PFSK-1 (cell line): Measurements from ENCODE around the gene CLK2.

Experiments used
- FOXP2 ChIP-seq: optimal IDR thresholded peaks from 2 replicates; pipeline ENCODE3; 2011; ENCODE audit warnings: borderline replicate concordance, control low read depth, inconsistent platforms; ENCODE audit not compliant: insufficient read depth; ENCODE audit errors: extremely low read length, extremely low read depth
- POLR2AphosphoS5 ChIP-seq: IDR thresholded peaks from 2 replicates; pipeline ENCODE4 v1.6.1; 2012; ENCODE audit warnings: low read depth, mild to moderate bottlenecking, control low read depth, low read length, moderate library complexity
- REST ChIP-seq, 2 experiments: IDR thresholded peaks; 2 replicates each; pipeline versions ENCODE4 v1.6.1 to v1.8.0; 2011 to 2012; ENCODE audit warnings: low read depth in 2 of 2, low read length in 2 of 2, control low read depth in 1 of 2, inconsistent platforms in 1 of 2, mild to moderate bottlenecking in 1 of 2, moderate library complexity in 1 of 2; ENCODE audit not compliant: insufficient read depth in 1 of 2
- SIN3A ChIP-seq: IDR thresholded peaks from 2 replicates; pipeline ENCODE4 v1.6.1; 2012; ENCODE audit warnings: mild to moderate bottlenecking, low read length, moderate library complexity, borderline replicate concordance; ENCODE audit not compliant: insufficient read depth
- TAF1 ChIP-seq: IDR thresholded peaks from 2 replicates; pipeline ENCODE4 v1.6.1; 2012; ENCODE audit warnings: low read length, control low read depth, borderline replicate concordance; ENCODE audit not compliant: insufficient read depth

Gene CLK2

GRCh38 chr1:155308493-155309422 lies 35.5 kb upstream of the CLK2 start, which contains the start of gene FDPS:
TSS of gene FDPS (plus strand) at chr1:155308866. CDS start at chr1:155309790, 924 bp downstream.
- TF ChIP-seq REST (IDR thresholded peaks at IDR 0.05; ENCODE audit: insufficient read depth in 1 of 2, low read depth in 2 of 2, low read length in 2 of 2): 0 out of 4 replicates have a peak, but pooled peaks of 1 of the 2 experiments have one; percentile 44
- peak; percentile 61; the same call in 1 of the 2 replicates for TF ChIP-seq SIN3A
- TF ChIP-seq TAF1: no peak
- peak; percentile 95 for TF ChIP-seq POLR2AphosphoS5
- TF ChIP-seq FOXP2: peak; percentile 85

- no peak for TF ChIP-seq TAF1
- no peak for TF ChIP-seq SIN3A
- TF ChIP-seq POLR2AphosphoS5: no peak
- no peak for TF ChIP-seq FOXP2
- no peak for TF ChIP-seq REST (IDR thresholded peaks at IDR 0.05; ENCODE audit: insufficient read depth in 1 of 2, low read depth in 2 of 2, low read length in 2 of 2)
Measured at GRCh38 chr1:155307247-155307740, 34.0 kb upstream of the CLK2 start.

GRCh38 chr1:155305881-155306391 lies 32.6 kb upstream of the CLK2 start:
- TF ChIP-seq SIN3A: no peak
- no peak for TF ChIP-seq FOXP2
- no peak for TF ChIP-seq TAF1
- TF ChIP-seq REST (IDR thresholded peaks at IDR 0.05; ENCODE audit: insufficient read depth in 1 of 2, low read depth in 2 of 2, low read length in 2 of 2): no peak
- no peak for TF ChIP-seq POLR2AphosphoS5

- no peak for TF ChIP-seq POLR2AphosphoS5
- TF ChIP-seq FOXP2: no peak
- TF ChIP-seq SIN3A: no peak
- TF ChIP-seq TAF1: no peak
- no peak for TF ChIP-seq REST (IDR thresholded peaks at IDR 0.05; ENCODE audit: insufficient read depth in 1 of 2, low read depth in 2 of 2, low read length in 2 of 2)
Measured at GRCh38 chr1:155304558-155305063, 31.3 kb upstream of the CLK2 start.
